ENCODE results near the gene PLOD2.

PLOD2 gene

DNA sequence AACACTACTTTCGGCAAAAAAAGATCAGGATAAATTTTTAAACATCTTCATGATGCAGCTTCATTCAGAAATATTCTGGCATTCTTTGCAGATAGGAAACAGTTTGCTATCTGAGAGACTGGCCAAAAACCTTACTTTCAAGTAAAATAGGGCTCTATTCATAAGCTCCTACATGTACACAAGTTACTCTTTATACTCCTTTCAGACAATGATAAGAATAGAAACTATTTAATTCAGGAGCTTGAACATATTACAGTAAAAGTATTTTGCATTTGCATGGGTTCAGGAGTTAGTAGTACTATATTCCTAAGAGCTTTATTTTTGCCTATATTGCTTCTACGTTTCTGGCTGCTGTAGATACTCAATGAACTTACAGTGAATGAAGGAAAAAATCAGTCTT lies 70.5 kb downstream of the PLOD2 start:
- TF ChIP-seq POLR2AphosphoS5 (IDR thresholded peaks at IDR 0.05; ENCODE audit: low read depth) = no peak
- no peak for TF ChIP-seq CTCF (IDR thresholded peaks at IDR 0.05; ENCODE audit: insufficient read depth, low read length)
- TF ChIP-seq, protein P1, sequence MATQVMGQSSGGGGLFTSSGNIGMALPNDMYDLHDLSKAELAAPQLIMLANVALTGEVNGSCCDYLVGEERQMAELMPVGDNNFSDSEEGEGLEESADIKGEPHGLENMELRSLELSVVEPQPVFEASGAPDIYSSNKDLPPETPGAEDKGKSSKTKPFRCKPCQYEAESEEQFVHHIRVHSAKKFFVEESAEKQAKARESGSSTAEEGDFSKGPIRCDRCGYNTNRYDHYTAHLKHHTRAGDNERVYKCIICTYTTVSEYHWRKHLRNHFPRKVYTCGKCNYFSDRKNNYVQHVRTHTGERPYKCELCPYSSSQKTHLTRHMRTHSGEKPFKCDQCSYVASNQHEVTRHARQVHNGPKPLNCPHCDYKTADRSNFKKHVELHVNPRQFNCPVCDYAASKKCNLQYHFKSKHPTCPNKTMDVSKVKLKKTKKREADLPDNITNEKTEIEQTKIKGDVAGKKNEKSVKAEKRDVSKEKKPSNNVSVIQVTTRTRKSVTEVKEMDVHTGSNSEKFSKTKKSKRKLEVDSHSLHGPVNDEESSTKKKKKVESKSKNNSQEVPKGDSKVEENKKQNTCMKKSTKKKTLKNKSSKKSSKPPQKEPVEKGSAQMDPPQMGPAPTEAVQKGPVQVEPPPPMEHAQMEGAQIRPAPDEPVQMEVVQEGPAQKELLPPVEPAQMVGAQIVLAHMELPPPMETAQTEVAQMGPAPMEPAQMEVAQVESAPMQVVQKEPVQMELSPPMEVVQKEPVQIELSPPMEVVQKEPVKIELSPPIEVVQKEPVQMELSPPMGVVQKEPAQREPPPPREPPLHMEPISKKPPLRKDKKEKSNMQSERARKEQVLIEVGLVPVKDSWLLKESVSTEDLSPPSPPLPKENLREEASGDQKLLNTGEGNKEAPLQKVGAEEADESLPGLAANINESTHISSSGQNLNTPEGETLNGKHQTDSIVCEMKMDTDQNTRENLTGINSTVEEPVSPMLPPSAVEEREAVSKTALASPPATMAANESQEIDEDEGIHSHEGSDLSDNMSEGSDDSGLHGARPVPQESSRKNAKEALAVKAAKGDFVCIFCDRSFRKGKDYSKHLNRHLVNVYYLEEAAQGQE (IDR thresholded peaks at IDR 0.05; ENCODE audit: insufficient replicate concordance, low read depth) = no peak
- TF ChIP-seq SPI1 (IDR thresholded peaks at IDR 0.05; ENCODE audit: borderline replicate concordance, low read depth) = no peak
- TF ChIP-seq GABPA (IDR thresholded peaks at IDR 0.05; ENCODE audit: low read depth) = no peak
- no peak overlapping the region for H3K27ac ChIP-seq (replicated peaks)
- no peak overlapping the region for H3K4me3 ChIP-seq (replicated peaks; ENCODE audit: insufficient read depth, low read length)
- no peak for DNase-seq (ENCODE audit: low read depth in 1 of 2, low spot score in 1 of 2)
- H3K27me3 ChIP-seq (ENCODE audit: insufficient read depth, poor library complexity, severe bottlenecking) = no peaks in the 10 kb centered on the region

GRCh38 chr3:146088840-146089239 lies 72.1 kb downstream of the PLOD2 start:
- Histone ChIP-seq H3K27ac (replicated peaks) (no peak overlapping the region), H3K27me3 (ENCODE audit: insufficient read depth, poor library complexity, severe bottlenecking) (no peaks in the 10 kb centered on the region)
- no peak for DNase-seq (ENCODE audit: low read depth in 1 of 2, low spot score in 1 of 2)

GRCh38 chr3:146087116-146087515 lies 73.9 kb downstream of the PLOD2 start:
- H3K27ac ChIP-seq (replicated peaks) = no peak overlapping the region
- no peak overlapping the region for H3K4me3 ChIP-seq (replicated peaks; ENCODE audit: insufficient read depth, low read length)
- DNase-seq (ENCODE audit: low read depth in 1 of 2, low spot score in 1 of 2) = no peak
- TF ChIP-seq, protein P1 (IDR thresholded peaks at IDR 0.05; ENCODE audit: insufficient replicate concordance, low read depth) = no peak
- no peak for TF ChIP-seq POLR2AphosphoS5 (IDR thresholded peaks at IDR 0.05; ENCODE audit: low read depth)
- TF ChIP-seq GABPA (IDR thresholded peaks at IDR 0.05; ENCODE audit: low read depth) = no peak
- TF ChIP-seq SPI1 (IDR thresholded peaks at IDR 0.05; ENCODE audit: borderline replicate concordance, low read depth) = no peak
- no peak for TF ChIP-seq CTCF (IDR thresholded peaks at IDR 0.05; ENCODE audit: insufficient read depth, low read length)
- no peaks in the 10 kb centered on the region for H3K27me3 ChIP-seq (ENCODE audit: insufficient read depth, poor library complexity, severe bottlenecking)

More at GRCh38 chr3:146088840-146089239, 72.1 kb downstream of the PLOD2 start:
- no peak overlapping the region for H3K4me3 ChIP-seq (replicated peaks; ENCODE audit: insufficient read depth, low read length)
- TF ChIP-seq GABPA (IDR thresholded peaks at IDR 0.05; ENCODE audit: low read depth) (no peak), SPI1 (IDR thresholded peaks at IDR 0.05; ENCODE audit: borderline replicate concordance, low read depth) (no peak), CTCF (IDR thresholded peaks at IDR 0.05; ENCODE audit: insufficient read depth, low read length) (no peak), POLR2AphosphoS5 (IDR thresholded peaks at IDR 0.05; ENCODE audit: low read depth) (no peak)
- TF ChIP-seq, protein P1 (IDR thresholded peaks at IDR 0.05; ENCODE audit: insufficient replicate concordance, low read depth) = no peak

All from HL-60 (cell line).